KMS-11 (cell line): ENCODE data around the gene FLNB.

Source experiments
- H2AFZ ChIP-seq: fragments of 200-600 bp; sonication (generic); 2 replicates; pipeline ENCODE4 v1.6.1; 2016; ENCODE audit warnings: antibody characterized with exemption, mixed run types, low read depth
- H3K27ac ChIP-seq: fragments of 200-600 bp; sonication (generic); 2 replicates; pipeline ENCODE4 v1.6.1; 2016; ENCODE audit warnings: mild to moderate bottlenecking, mixed run types
- H3K27me3 ChIP-seq: fragments of 200-600 bp; sonication (generic); 2 replicates; pipeline ENCODE4 v1.6.1; 2017; ENCODE audit warnings: mild to moderate bottlenecking, low read depth, mixed run types, moderate library complexity; ENCODE audit not compliant: insufficient read depth
- H3K36me3 ChIP-seq: fragments of 200-600 bp; sonication (generic); 2 replicates; pipeline ENCODE4 v1.6.1; 2017; ENCODE audit warnings: mild to moderate bottlenecking, mixed run types; ENCODE audit not compliant: insufficient read depth
- H3K4me1 ChIP-seq: fragments of 200-600 bp; sonication (generic); 2 replicates; pipeline ENCODE4 v1.6.1; 2016; ENCODE audit warnings: mild to moderate bottlenecking, low read depth, mixed run types; ENCODE audit not compliant: poor library complexity, severe bottlenecking
- H3K4me2 ChIP-seq: fragments of 200-600 bp; sonication (generic); 2 replicates; pipeline ENCODE4 v1.7.0; 2016; ENCODE audit warnings: mild to moderate bottlenecking, mixed run types
- H3K4me3 ChIP-seq: fragments of 200-600 bp; sonication (generic); IDR thresholded peaks from 2 replicates; pipeline ENCODE4 v1.6.1; 2017; ENCODE audit warnings: low read depth, low read length, mixed read lengths; ENCODE audit not compliant: insufficient read depth
- H3K79me2 ChIP-seq: fragments of 200-600 bp; sonication (generic); 2 replicates; pipeline ENCODE4 v1.6.1; 2016; ENCODE audit warnings: low read depth, mixed run types; ENCODE audit not compliant: insufficient read depth
- H3K9ac ChIP-seq: fragments of 200-600 bp; sonication (generic); 2 replicates; pipeline ENCODE4 v1.6.1; 2016; ENCODE audit warnings: mild to moderate bottlenecking, mixed run types
- H4K20me1 ChIP-seq: fragments of 200-600 bp; sonication (generic); 2 replicates; pipeline ENCODE4 v1.6.1; 2016; ENCODE audit warnings: mild to moderate bottlenecking, mixed run types; ENCODE audit not compliant: insufficient read depth
- CTCF ChIP-seq: fragments of 200-600 bp; sonication (generic); conservative IDR thresholded peaks from 2 replicates; pipeline ENCODE4 v1.6.1; 2017; ENCODE audit warnings: low read depth, mild to moderate bottlenecking, antibody characterized with exemption, low read length, moderate library complexity, mixed read lengths

Gene FLNB

GRCh38 chr3:58215317-58216025, 207.2 kb downstream of the FLNB start:
- peak overlapping the region; percentile 13; the same call in 1 of the 2 replicates for H3K27ac ChIP-seq
- H3K9ac ChIP-seq, result no peak overlapping the region
- no peak overlapping the region for H3K4me3 ChIP-seq
- no peak overlapping the region for H2AFZ ChIP-seq
- no peaks in the 10 kb centered on the region for H3K36me3 ChIP-seq
- H3K4me1 ChIP-seq, result peaks cover 21% of the 10 kb centered on the region
- no peaks in the 10 kb centered on the region for H4K20me1 ChIP-seq
- TF ChIP-seq CTCF, result no peak
- H3K79me2 ChIP-seq, result no peaks in the 10 kb centered on the region
- no peaks in the 10 kb centered on the region for H3K27me3 ChIP-seq
- peak overlapping the region; percentile 17; the same call in 1 of the 2 replicates for H3K4me2 ChIP-seq

- Histone ChIP-seq H3K79me2 (no peaks in the 10 kb centered on the region), H3K4me3 (no peak overlapping the region), H3K27ac (no peak overlapping the region), H3K4me1 (peaks cover 21% of the 10 kb centered on the region), H3K27me3 (no peaks in the 10 kb centered on the region), H3K4me2 (no peak overlapping the region), H3K9ac (no peak overlapping the region), H4K20me1 (no peaks in the 10 kb centered on the region), H3K36me3 (no peaks in the 10 kb centered on the region), H2AFZ (no peak overlapping the region)
- no peak for TF ChIP-seq CTCF
Observed at GRCh38 chr3:58216496-58217195, 208.4 kb downstream of the FLNB start.

DNA sequence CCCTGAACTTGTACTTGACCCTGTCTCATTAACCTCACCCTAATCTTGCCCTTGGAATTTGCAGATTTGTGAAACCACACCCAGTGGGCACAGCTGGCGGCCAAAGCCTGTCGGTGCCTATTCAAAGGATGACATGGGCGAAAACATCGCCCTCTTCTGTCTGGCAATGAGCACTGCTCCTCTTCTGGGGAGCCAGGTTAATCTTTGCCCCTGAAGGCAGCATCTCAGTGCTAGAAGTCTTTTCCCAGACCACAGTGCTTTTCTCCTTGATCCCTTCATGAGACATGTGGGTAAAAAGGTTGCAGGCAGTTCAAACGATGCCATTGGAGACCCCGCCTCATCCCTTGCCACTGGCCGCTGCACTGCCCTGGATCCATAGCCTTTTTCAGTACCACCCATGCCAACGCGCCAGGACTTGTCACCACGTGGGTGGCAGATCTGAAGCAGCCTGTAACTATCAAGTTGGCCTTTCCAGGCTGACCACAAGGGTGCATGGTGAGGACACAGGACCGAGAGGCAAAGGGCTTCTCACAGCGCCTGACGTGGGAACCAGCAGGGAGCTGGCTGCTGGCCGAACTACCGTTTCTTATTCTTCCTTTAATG, 209.1 kb downstream of the FLNB start:
- H3K27ac ChIP-seq, result no peak overlapping the region
- H3K79me2 ChIP-seq, result no peaks in the 10 kb centered on the region
- no peak overlapping the region for H3K4me3 ChIP-seq
- TF ChIP-seq CTCF, result peak; percentile 60
- H2AFZ ChIP-seq, result no peak overlapping the region
- H3K36me3 ChIP-seq, result no peaks in the 10 kb centered on the region
- H3K4me2 ChIP-seq, result no peak overlapping the region
- no peaks in the 10 kb centered on the region for H3K27me3 ChIP-seq
- peaks cover 21% of the 10 kb centered on the region for H3K4me1 ChIP-seq
- no peaks in the 10 kb centered on the region for H4K20me1 ChIP-seq
- H3K9ac ChIP-seq, result no peak overlapping the region

DNA sequence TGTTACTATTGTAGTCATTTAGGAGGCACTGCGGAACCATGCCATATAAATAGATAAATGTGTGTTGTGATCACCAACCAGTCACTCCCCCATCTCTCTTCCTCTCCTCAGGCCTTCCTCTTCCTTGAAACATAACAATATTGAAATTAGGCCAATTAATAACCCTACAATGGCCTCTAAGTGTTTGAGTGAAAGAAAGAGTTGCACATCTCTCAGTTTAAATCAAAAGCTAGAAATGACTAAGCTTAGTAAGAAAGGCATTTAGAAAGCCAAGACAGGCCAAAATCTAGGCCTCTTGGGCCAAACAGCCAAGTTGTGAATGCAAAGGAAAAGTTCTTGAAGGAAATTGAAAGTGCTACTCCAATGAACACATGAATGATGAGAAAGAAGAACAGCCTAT, 210.7 kb downstream of the FLNB start:
- H3K27me3 ChIP-seq, result no peaks in the 10 kb centered on the region
- no peak overlapping the region for H3K9ac ChIP-seq
- H3K4me1 ChIP-seq, result peaks cover 16% of the 10 kb centered on the region
- H3K4me2 ChIP-seq, result no peak overlapping the region
- no peaks in the 10 kb centered on the region for H4K20me1 ChIP-seq
- TF ChIP-seq CTCF, result no peak
- H2AFZ ChIP-seq, result no peak overlapping the region
- no peak overlapping the region for H3K27ac ChIP-seq
- H3K4me3 ChIP-seq, result no peak overlapping the region
- no peaks in the 10 kb centered on the region for H3K79me2 ChIP-seq
- H3K36me3 ChIP-seq, result no peaks in the 10 kb centered on the region
